ENCODE data around the gene CELF4. TPM values are rescaled to one million over a fixed set of nuclear protein-coding genes. Genes with fewer than 3 reads are reported as not detected.

The CELF4 gene
- total RNA-seq, 4 donors from 2014 or later = 0.16 to 0.59 TPM; not detected in 2

- intact Hi-C loops (cut with DNase I; ENCODE audit: low total_unique reads) = no loop called here
- WGBS, 2 donors = 78 to 80% methylated on average over 6 of the region's 6 CpGs
- H3K4me3 ChIP-seq (ENCODE audit: low read depth, poor library complexity, severe bottlenecking) = no peak overlapping the region
- TF ChIP-seq CTCF (IDR thresholded peaks at IDR 0.05) (no peak), POLR2A (IDR thresholded peaks at IDR 0.05) (no peak)
- no peak for DNase-seq (ENCODE audit: low spot score in 2 of 2)
Measured at GRCh38 chr18:37458697-37459096, 106.9 kb downstream of the CELF4 start.

- intact Hi-C loops (cut with DNase I; ENCODE audit: low total_unique reads) = no loop called here
- H3K4me3 ChIP-seq (ENCODE audit: low read depth, poor library complexity, severe bottlenecking) = no peak overlapping the region
- DNase-seq (ENCODE audit: low spot score in 2 of 2) = no peak
- no peak for TF ChIP-seq POLR2A (IDR thresholded peaks at IDR 0.05)
- TF ChIP-seq CTCF (IDR thresholded peaks at IDR 0.05) = no peak
- 64 to 70% methylated on average over 8 of the region's 8 CpGs for WGBS, 2 donors
Measured at GRCh38 chr18:37457753-37458152, 107.8 kb downstream of the CELF4 start.

- 70 to 84% methylated on average over 3 of the region's 3 CpGs for WGBS, 2 donors
- DNase-seq (ENCODE audit: low spot score in 2 of 2) = no peak
- intact Hi-C loops (cut with DNase I; ENCODE audit: low total_unique reads) = no loop called here
- no peak overlapping the region for H3K4me3 ChIP-seq (ENCODE audit: low read depth, poor library complexity, severe bottlenecking)
- TF ChIP-seq POLR2A (IDR thresholded peaks at IDR 0.05) = no peak
- TF ChIP-seq CTCF (IDR thresholded peaks at IDR 0.05) = no peak
Measured at GRCh38 chr18:37457341-37457740, 108.3 kb downstream of the CELF4 start.

GRCh38 chr18:37456873-37457272 is 108.7 kb downstream of the CELF4 start:
- no peak for DNase-seq (ENCODE audit: low spot score in 2 of 2)
- no peak overlapping the region for H3K4me3 ChIP-seq (ENCODE audit: low read depth, poor library complexity, severe bottlenecking)
- intact Hi-C loops (cut with DNase I; ENCODE audit: low total_unique reads) = no loop called here
- TF ChIP-seq CTCF (IDR thresholded peaks at IDR 0.05) (no peak), POLR2A (IDR thresholded peaks at IDR 0.05) (no peak)
- WGBS, 2 donors = 89 to 90% methylated on average over 2 to 5 of the region's 5 CpGs

- no peak overlapping the region for H3K4me3 ChIP-seq (ENCODE audit: low read depth, poor library complexity, severe bottlenecking)
- intact Hi-C loops (cut with DNase I; ENCODE audit: low total_unique reads) = no loop called here
- WGBS, 2 donors = 81 to 88% methylated on average over 5 of the region's 5 CpGs
Measured at GRCh38 chr18:37456395-37456794, 109.2 kb downstream of the CELF4 start.

More at GRCh38 chr18:37456395-37456794, 109.2 kb downstream of the CELF4 start:
- TF ChIP-seq POLR2A (IDR thresholded peaks at IDR 0.05) (no peak), CTCF (IDR thresholded peaks at IDR 0.05) (no peak)
- DNase-seq (ENCODE audit: low spot score in 2 of 2) = no peak

Measured in lower leg skin (tissue), 4 donors.